CD4-positive, alpha-beta T cell (primary cell): ENCODE results near the gene RUNX1. TPM values are rescaled to one million over a fixed set of nuclear protein-coding genes. Genes with fewer than 3 reads are reported as not detected.
A peak's percentile ranks its signal among the peaks of the same experiment; 100 is the strongest.

Experiments used
- ATAC-seq: fragments of 200-7000 bp; cut with Tn5 transposase; one replicate; pipeline ENCODE4 v1.10.0; 2022; ENCODE audit warnings: mild to moderate bottlenecking; ENCODE audit not compliant: poor library complexity
- CTCF ChIA-PET: fragments of 350-600 bp; sonication (Branson Sonifier 250); formaldehyde crosslinking; loops from one replicate; lab custom pipeline; 2021; ENCODE audit warnings: antibody characterized with exemption, inconsistent platforms; lab: Charles Lee
- POLR2A ChIA-PET: fragments of 350-600 bp; sonication (Branson Sonifier 250); formaldehyde crosslinking; loops from one replicate; lab custom pipeline; 2021; ENCODE audit warnings: antibody characterized with exemption, inconsistent platforms; lab: Charles Lee
- DNase-seq, 14 experiments: peaks; one replicate each; pipeline ENCODE4 v3.0.0-alpha.2; 2013 to 2020; ENCODE audit warnings: mixed read lengths in 2 of 14
- H3K27ac ChIP-seq, 2 donors: one replicate each; pipeline versions ENCODE4 v1.5.1 to v1.7.0; 2013; ENCODE audit warnings: low read length in 2 of 2, low read depth in 1 of 2, mild to moderate bottlenecking in 1 of 2
- H3K27me3 ChIP-seq, 2 experiments: 1 replicate in 1 of 2; 2 replicates in 1 of 2; pipeline versions ENCODE4 v1.6.1 to v1.7.0; 2013; ENCODE audit warnings: low read length in 2 of 2, control low read depth in 1 of 2, mild to moderate bottlenecking in 1 of 2, moderate library complexity in 1 of 2; ENCODE audit not compliant: insufficient read depth in 2 of 2, control insufficient read depth in 1 of 2
- H3K36me3 ChIP-seq: one replicate; pipeline ENCODE4 v1.6.1; 2013; ENCODE audit warnings: low read length, control low read depth; ENCODE audit not compliant: insufficient read depth
- H3K4me1 ChIP-seq: one replicate; pipeline ENCODE4 v1.6.1; 2013; ENCODE audit warnings: low read length, control low read depth; ENCODE audit not compliant: insufficient read depth
- H3K4me3 ChIP-seq: one replicate; pipeline ENCODE4 v1.5.1; 2013; ENCODE audit warnings: mild to moderate bottlenecking, low read length, moderate library complexity
- H3K9me3 ChIP-seq, 2 experiments: 1 replicate in 1 of 2; 2 replicates in 1 of 2; pipeline versions ENCODE4 v1.6.1 to v1.7.0; 2013; ENCODE audit warnings: low read length in 2 of 2, mild to moderate bottlenecking in 2 of 2, control low read depth in 1 of 2, moderate library complexity in 1 of 2; ENCODE audit not compliant: control insufficient read depth in 1 of 2, insufficient read depth in 1 of 2
- H3K27ac Mint-ChIP-seq: one replicate; pipeline ENCODE4 v1.8.0; 2020; ENCODE audit warnings: mixed read lengths
- H3K27me3 Mint-ChIP-seq: one replicate; pipeline ENCODE4 v1.8.0; 2021; ENCODE audit warnings: mixed read lengths
- H3K36me3 Mint-ChIP-seq: one replicate; pipeline ENCODE4 v1.8.0; 2021; ENCODE audit warnings: low read depth, mixed read lengths
- H3K4me1 Mint-ChIP-seq: one replicate; pipeline ENCODE4 v1.8.0; 2021; ENCODE audit warnings: low read depth, mixed read lengths
- H3K4me3 Mint-ChIP-seq: one replicate; pipeline ENCODE4 v1.8.0; 2020; ENCODE audit warnings: mild to moderate bottlenecking, mixed read lengths
- H3K9me3 Mint-ChIP-seq: one replicate; pipeline ENCODE4 v1.8.0; 2020; ENCODE audit warnings: mixed read lengths
- intact Hi-C, 2 experiments: fragments of 100-400 bp; cut with DNase I in 1 of 2; cut with micrococcal nuclease in 1 of 2; formaldehyde crosslinking; loops; one replicate each; pipeline versions ENCODE4 v1.15.1 to v1.9.0; 2023 to 2025; cut with DNase I, micrococcal nuclease
- total RNA-seq, 174 experiments: library from RNA in 2 of 174; stranded (reverse) in 2 of 174; gene quantifications; one replicate each; pipeline ENCODE4 v1.2.3 and lab custom pipeline; 2021 to 2026
- TF ChIP-seq, protein P1 (sequence below): fragments of 200-600 bp; IDR thresholded peaks from one replicate; pipeline ENCODE4 v1.8.0; 2022; ENCODE audit warnings: antibody characterized with exemption, mild to moderate bottlenecking

The RUNX1 gene
- total RNA-seq, 2 experiments from 2014 or later: 71.7 to 74.3 TPM

DNA sequence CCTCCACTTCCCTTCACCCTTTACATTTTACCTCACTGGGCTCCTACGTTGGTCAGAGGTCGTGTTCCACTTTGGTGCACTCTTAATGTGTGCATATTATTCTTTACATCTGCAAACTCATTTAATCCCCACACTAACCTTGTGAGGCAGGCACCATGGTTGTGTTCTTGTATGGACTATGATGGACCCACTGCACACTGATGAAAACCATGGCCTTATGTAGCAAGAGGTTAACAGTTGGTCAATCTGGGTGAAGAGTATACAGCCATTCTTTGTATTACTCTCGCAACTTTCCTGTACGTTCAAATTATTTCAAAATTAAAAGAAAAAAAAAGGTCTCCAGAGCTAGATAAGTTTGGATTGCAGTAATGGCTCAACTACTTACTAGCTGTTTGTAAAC lies 78.5 kb downstream of the RUNX1 start:
- H3K9me3 ChIP-seq: no peaks in the 10 kb centered on the region
- TF ChIP-seq, protein P1, sequence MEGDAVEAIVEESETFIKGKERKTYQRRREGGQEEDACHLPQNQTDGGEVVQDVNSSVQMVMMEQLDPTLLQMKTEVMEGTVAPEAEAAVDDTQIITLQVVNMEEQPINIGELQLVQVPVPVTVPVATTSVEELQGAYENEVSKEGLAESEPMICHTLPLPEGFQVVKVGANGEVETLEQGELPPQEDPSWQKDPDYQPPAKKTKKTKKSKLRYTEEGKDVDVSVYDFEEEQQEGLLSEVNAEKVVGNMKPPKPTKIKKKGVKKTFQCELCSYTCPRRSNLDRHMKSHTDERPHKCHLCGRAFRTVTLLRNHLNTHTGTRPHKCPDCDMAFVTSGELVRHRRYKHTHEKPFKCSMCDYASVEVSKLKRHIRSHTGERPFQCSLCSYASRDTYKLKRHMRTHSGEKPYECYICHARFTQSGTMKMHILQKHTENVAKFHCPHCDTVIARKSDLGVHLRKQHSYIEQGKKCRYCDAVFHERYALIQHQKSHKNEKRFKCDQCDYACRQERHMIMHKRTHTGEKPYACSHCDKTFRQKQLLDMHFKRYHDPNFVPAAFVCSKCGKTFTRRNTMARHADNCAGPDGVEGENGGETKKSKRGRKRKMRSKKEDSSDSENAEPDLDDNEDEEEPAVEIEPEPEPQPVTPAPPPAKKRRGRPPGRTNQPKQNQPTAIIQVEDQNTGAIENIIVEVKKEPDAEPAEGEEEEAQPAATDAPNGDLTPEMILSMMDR: no peak
- POLR2A ChIA-PET: interaction anchor here (1.1 to 2.1 kb wide), 2 partner anchors 24 to 37 kb away, joined by 3 to 5 read pairs; no protein-coding TSS in a partner anchor
- peaks cover 79% of the 10 kb centered on the region for H3K4me1 ChIP-seq
- peaks cover 21% of the 10 kb centered on the region for H3K36me3 ChIP-seq
- H3K27ac ChIP-seq: no peak overlapping the region
- H3K9me3 Mint-ChIP-seq: no peaks in the 10 kb centered on the region
- H3K27me3 ChIP-seq: no peaks in the 10 kb centered on the region
- intact Hi-C loops: loop anchor here (5.0 kb wide), 3 partner anchors 33 to 77 kb away; partner anchors contain the start of gene RUNX1 (in 2 of the 2)
- peaks cover 96% of the 10 kb centered on the region for H3K4me1 Mint-ChIP-seq
- ATAC-seq (no peak), DNase-seq (no peak)
- no peaks in the 10 kb centered on the region for H3K27me3 Mint-ChIP-seq
- peak overlapping the region; percentile 68 for H3K4me3 Mint-ChIP-seq
- H3K36me3 Mint-ChIP-seq: peaks cover 44% of the 10 kb centered on the region
- no peak overlapping the region for H3K4me3 ChIP-seq
- H3K27ac Mint-ChIP-seq: peak overlapping the region; percentile 86
- CTCF ChIA-PET: interaction anchor here (1.0 to 2.0 kb wide), 3 partner anchors 10 to 81 kb away, joined by 3 to 8 read pairs (median 5); no protein-coding TSS in a partner anchor

DNA sequence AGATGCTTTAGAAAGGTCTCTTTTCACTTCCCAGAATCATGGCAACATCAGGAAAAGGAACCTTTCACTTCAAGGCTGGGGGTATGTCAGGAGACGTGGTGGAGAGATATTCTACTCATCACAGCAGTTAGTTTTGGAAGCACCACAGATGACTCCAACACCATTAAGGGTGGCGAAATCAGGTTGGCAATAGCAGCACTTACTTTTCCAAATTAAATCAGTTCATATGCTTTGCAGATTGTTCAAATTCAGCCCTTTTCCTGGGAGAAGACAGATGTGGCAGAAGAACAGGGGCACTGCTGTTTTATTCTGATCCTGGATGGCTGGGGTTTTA lies 79.0 kb downstream of the RUNX1 start:
- Histone ChIP-seq H3K9me3 (no peaks in the 10 kb centered on the region), H3K4me1 (peaks cover 80% of the 10 kb centered on the region), H3K27ac (no peak overlapping the region), H3K27me3 (no peaks in the 10 kb centered on the region), H3K4me3 (no peak overlapping the region), H3K36me3 (peaks cover 24% of the 10 kb centered on the region)
- H3K36me3 Mint-ChIP-seq: peaks cover 44% of the 10 kb centered on the region
- no peak for DNase-seq
- ATAC-seq: no peak
- H3K9me3 Mint-ChIP-seq: no peaks in the 10 kb centered on the region
- POLR2A ChIA-PET: interaction anchor here (0.9 to 3.0 kb wide), 4 partner anchors 24 to 56 kb away, joined by 3 to 12 read pairs (median 4); no protein-coding TSS in a partner anchor
- intact Hi-C loops: loop anchor here (5.0 kb wide), 3 partner anchors 33 to 77 kb away; partner anchors contain the start of gene RUNX1 (in 2 of the 2)
- TF ChIP-seq, protein P1: no peak
- CTCF ChIA-PET: interaction anchor here (1.4 to 2.6 kb wide), 2 partner anchors 13 to 81 kb away, joined by 5 read pairs; no protein-coding TSS in a partner anchor
- H3K27ac Mint-ChIP-seq: peak overlapping the region; percentile 86
- peaks cover 96% of the 10 kb centered on the region for H3K4me1 Mint-ChIP-seq
- no peaks in the 10 kb centered on the region for H3K27me3 Mint-ChIP-seq
- peak overlapping the region; percentile 68 for H3K4me3 Mint-ChIP-seq

DNA sequence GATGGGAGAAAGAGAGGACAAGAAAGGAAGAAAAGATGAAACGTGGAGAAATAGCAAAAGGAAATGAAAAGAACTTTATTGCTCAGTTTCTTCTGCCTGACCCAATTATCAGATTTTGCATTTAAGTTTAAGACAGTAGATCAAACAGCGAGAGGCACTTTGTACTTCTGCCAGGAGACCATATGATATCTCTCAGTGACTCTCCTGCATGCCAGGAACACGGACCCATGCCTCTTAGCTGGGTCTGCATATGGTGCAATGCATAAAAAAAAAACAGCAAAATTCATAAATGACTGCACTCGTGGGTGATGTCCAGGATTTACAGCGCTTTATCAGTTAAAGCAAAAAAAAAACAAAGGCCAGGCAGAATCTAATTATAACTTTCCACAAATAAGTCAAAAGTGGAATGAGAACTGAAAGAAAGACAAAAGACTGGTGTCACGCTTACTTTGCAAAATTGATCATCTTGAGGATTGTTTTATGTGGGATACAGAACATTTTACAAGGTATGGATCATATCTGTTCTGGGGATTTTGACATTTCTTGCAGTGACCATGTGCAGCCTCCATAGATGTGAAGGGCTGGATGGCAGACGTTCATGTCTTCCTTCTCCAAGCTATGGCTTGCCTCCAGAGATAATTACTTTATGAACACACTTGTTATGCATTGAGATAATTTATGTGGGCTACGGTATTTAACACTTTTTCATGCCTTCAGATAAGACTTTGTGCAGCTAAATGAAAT lies 79.5 kb downstream of the RUNX1 start:
- intact Hi-C loops: loop anchor here (2.0 to 5.0 kb wide), 6 partner anchors 17 to 78 kb away; partner anchors contain the start of gene RUNX1 (in 2 of the 2)
- Mint-ChIP-seq H3K9me3 (no peaks in the 10 kb centered on the region), H3K27ac (peak overlapping the region; percentile 86), H3K4me1 (peaks cover 96% of the 10 kb centered on the region), H3K36me3 (peaks cover 50% of the 10 kb centered on the region), H3K27me3 (no peaks in the 10 kb centered on the region), H3K4me3 (peak overlapping the region; percentile 68)
- ATAC-seq (no peak), DNase-seq (peak in 1 of 14 experiments; percentile 31)
- Histone ChIP-seq H3K27me3 (no peaks in the 10 kb centered on the region), H3K9me3 (no peaks in the 10 kb centered on the region), H3K4me3 (no peak overlapping the region), H3K36me3 (peaks cover 30% of the 10 kb centered on the region), H3K4me1 (peaks cover 81% of the 10 kb centered on the region), H3K27ac (peak overlapping the region in 1 of 2 donors; percentile 32)
- TF ChIP-seq, protein P1: no peak
- CTCF ChIA-PET: interaction anchor here (1.0 to 2.6 kb wide), 3 partner anchors 14 to 82 kb away, joined by 3 to 5 read pairs (median 5); no protein-coding TSS in a partner anchor
- POLR2A ChIA-PET: interaction anchor here (0.9 to 3.0 kb wide), 2 partner anchors 35 to 57 kb away, joined by 3 to 12 read pairs; no protein-coding TSS in a partner anchor
